Adrenal gland (tissue), 5 donors: ENCODE data around the gene ABT1.

Source experiments
- CTCF ChIP-seq, 6 experiments: fragments of 450-650 bp in 4 of 6; fragments of 200-600 bp in 2 of 6; sonication (generic) in 1 of 6; IDR thresholded peaks; 1 replicate in 5 of 6; 2 replicates in 1 of 6; pipeline versions ENCODE4 v1.5.1 to v1.8.0; 2016 to 2021; ENCODE audit warnings: antibody characterized with exemption in 6 of 6, mild to moderate bottlenecking in 2 of 6, moderate library complexity in 1 of 6
- POLR2A ChIP-seq, 2 donors: fragments of 450-650 bp; IDR thresholded peaks; one replicate each; pipeline ENCODE4 v1.6.1; 2017; ENCODE audit warnings: antibody characterized with exemption in 2 of 2, mild to moderate bottlenecking in 2 of 2, moderate library complexity in 1 of 2
- donor health status: DM: no; HTN: no; CAD: no.

- no peak for TF ChIP-seq POLR2A (IDR thresholded peaks at IDR 0.05)
- TF ChIP-seq CTCF (IDR thresholded peaks at IDR 0.05) = no peak
Observed at GRCh38 chr6:26602262-26602661, 5.5 kb downstream of the ABT1 start.
